ENCODE measurements around the gene CHST7.

Gene CHST7

GRCh38 chrX:46602468-46603102 lies 29.0 kb downstream of the CHST7 start:
- DNase-seq (ENCODE audit: low spot score): no peak

DNA sequence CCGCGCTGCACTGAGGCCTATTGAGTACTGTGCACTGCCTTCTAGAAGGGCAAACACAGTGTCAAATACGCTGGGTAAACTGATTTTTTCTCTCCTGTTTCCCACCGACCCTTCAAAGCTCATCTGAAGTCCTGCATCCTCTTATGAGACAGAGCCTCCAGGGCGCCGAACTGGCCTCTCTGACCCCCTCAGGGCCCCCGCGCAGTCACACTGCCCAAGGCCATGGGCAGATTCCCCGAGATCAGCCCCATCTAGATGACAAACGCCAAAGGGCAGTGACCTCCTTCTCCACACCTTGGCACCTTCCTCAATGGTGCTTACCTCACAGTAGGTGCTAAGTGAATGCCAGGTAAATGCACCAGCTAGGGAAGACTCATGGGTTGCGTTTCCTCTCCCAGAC lies 34.4 kb downstream of the CHST7 start:
- DNase-seq (ENCODE audit: low spot score): no peak

GRCh38 chrX:46610070-46610658 lies 36.6 kb downstream of the CHST7 start:
- no peak for DNase-seq (ENCODE audit: low spot score)

GRCh38 chrX:46611658-46612362 lies 38.2 kb downstream of the CHST7 start:
- no peak for DNase-seq (ENCODE audit: low spot score)

- no peak for DNase-seq (ENCODE audit: low spot score)
These were observed 44.3 kb downstream of the CHST7 start for GRCh38 chrX:46617906-46618305.

DNA sequence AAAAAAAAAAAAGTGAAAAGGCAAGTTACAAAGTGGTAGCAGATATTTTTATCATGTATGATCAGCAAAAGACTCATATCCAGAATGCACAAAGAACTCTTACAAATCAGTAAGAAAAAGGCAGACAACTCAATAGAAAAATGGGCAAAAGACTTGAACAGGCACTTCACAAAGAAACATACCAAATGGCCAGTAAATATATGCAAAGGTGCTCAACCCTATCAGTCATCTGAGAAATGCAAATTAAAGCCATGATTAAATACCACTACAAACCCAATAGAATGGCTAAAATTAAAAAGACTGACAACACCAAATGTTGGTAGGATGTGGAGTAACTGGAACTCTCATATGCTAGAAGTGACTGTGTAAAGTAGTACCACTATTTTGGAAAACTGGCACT lies 45.4 kb downstream of the CHST7 start:
- no peak for DNase-seq (ENCODE audit: low spot score)

GRCh38 chrX:46620505-46620904 lies 46.9 kb downstream of the CHST7 start:
- no peak for DNase-seq (ENCODE audit: low spot score)

DNA sequence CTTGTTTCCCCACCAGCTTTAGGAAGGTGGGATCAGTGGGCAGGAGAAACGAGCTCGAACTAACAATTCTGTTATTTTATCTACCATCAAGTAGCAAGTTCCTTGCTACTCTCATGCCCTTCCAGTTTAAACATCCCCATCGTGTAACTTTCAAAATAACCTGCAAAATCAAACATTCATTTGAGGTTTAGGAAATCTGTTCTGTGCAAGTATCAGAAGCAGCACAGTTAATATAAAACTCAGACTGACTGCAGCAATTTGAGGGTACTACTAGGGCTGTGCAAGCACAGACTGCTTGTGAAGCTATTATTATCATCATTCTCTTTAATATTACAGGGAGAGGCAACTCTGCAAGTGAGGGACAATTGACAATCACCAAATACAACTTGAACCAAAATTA lies 48.0 kb downstream of the CHST7 start:
- DNase-seq (ENCODE audit: low spot score): no peak

GRCh38 chrX:46624090-46624786 lies 50.7 kb downstream of the CHST7 start:
- no peak for DNase-seq (ENCODE audit: low spot score)

GRCh38 chrX:46626566-46626965 lies 53.0 kb downstream of the CHST7 start:
- DNase-seq (ENCODE audit: low spot score): no peak

- no peak for DNase-seq (ENCODE audit: low spot score)
These were observed 53.5 kb downstream of the CHST7 start for GRCh38 chrX:46627062-46627461.

DNA sequence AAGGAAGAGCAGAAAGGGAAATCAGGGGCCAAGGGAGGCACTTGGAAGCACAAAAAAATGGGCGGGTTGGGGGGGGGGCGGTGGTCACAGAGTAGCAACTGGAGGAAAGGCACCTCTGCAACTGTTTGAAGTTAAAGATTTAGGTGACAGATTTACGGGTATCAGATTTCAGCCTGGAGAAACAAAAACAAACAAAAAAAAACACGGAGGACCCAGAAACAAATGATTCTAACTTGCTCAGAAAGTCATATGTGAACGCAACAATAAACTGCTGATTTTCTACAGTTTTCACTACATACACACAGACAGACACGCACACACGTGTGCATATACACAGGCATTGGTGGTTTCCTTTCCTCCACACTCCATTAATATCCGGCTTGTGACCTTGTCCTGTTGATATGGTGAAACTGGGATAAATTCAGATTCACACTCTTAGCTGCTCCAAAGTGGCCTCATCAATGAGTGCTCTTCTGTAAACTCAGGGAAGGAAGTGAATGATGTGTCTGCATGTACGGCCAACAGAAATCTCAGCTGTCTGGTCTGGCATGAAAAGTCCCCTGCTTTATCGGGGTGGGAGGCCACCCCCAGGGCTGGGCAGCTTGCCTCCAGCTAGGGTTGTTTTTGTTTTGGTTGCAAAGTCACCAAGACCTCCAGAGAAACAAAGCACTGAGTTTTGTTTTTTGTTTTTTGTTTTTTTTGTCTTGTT lies 54.3 kb downstream of the CHST7 start:
- DNase-seq (ENCODE audit: low spot score): no peak

DNA sequence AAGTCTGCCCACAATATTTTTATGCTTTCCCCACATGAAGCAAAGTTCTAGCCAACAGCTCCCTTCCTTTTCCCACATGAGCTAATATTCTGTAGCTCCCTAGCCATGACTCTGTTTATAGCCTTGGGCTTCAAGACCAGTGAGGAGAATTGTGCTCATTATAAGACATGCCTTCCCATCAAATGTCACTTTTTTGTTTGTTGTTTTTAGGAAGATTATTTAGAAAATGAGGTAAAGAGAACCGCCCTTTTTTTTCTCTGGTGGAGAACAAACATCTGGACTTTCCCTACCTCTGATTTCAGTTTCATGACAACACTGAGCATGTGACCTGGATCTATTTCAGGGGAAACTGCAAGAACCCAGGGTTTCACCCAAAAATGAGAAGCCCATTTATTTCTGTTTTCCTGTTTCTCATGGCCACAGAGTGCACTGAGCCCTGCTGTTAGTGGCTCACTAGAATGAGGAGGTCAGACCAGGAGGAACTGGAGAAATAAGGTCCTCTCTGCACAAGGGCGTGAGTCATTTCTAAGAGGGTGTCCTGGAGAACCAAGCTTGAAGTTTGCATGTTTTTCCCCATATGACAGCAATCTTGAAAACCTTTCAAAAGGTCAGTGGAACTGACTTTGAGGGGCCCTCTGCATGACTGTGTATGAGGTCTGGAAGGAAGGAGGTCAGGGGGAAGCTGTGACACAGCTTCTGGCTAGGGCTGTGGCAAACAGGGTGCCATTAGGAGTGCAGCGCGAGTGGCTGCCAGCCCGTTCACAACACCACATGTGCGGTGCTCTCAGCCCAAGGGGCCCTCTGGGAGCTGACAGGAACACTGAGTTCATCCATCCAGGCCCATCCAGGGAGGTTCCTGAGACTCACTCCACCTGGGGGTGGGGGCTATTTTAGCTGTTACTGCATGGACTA lies 55.2 kb downstream of the CHST7 start:
- no peak for DNase-seq (ENCODE audit: low spot score)

DNA sequence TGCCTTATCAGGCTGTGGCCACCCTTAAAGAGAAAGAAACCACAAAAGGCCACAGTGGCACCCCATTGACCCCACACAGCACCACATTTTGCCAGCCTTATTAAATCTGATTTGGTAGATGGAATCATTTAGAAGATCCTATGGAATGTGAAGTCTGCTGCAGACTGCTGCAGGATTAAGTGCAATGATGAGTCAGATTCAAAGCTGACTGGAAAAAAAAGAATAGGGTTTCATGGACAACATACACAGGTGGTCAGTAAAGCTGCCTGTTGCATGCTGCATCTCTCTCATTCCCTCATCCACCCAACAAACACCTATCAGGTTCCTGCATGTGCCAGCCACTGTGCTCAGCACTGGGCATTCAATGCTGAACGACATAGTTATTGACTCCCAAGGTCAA lies 56.6 kb downstream of the CHST7 start:
- no peak for DNase-seq (ENCODE audit: low spot score)

DNA sequence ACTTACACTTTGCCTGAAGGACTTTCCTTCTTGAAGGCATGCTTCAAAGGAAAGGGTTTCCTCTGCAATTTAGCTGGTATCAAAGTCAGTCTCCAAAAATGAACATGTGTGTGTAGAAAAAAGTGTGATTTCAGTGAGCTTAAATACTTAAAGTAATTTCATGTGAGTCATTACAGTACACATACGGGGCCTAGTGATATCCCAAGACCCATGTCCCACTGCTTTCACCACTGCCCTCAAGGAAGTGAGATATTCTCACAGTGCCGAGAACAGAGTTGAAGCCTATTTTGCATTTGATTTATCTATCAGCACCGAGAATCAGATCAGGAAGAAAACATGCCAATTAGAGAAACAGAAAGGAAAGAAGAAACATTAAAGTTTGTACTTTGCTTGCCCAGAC lies 61.0 kb downstream of the CHST7 start:
- no peak for DNase-seq (ENCODE audit: low spot score)

- no peak for DNase-seq (ENCODE audit: low spot score)
These were observed 61.6 kb downstream of the CHST7 start for GRCh38 chrX:46635186-46635585.

GRCh38 chrX:46636223-46636622 lies 62.7 kb downstream of the CHST7 start:
- DNase-seq (ENCODE audit: low spot score): no peak

- peak; percentile 28 for DNase-seq (ENCODE audit: low spot score)
These were observed 64.4 kb downstream of the CHST7 start for GRCh38 chrX:46637938-46638337.

DNA sequence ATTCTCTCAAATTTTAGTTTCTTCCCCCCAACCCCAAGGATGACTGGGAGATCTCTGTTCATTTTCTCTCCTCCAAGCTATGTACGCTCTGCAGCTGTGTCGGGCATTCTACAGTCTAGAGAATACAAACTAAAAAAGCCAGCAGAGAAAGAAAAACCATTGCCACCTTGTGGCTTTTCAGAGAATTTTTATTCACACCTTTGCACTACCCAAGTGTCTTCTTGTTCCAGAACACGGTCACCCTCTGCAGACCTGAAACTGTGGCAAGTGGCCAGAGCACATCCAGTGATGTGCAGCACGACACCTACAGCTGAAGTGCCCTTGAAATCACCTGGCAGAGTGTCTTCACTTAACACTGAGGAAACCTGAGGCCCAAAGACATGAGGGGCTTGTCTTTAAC lies 68.6 kb downstream of the CHST7 start:
- no peak for DNase-seq (ENCODE audit: low spot score)

DNA sequence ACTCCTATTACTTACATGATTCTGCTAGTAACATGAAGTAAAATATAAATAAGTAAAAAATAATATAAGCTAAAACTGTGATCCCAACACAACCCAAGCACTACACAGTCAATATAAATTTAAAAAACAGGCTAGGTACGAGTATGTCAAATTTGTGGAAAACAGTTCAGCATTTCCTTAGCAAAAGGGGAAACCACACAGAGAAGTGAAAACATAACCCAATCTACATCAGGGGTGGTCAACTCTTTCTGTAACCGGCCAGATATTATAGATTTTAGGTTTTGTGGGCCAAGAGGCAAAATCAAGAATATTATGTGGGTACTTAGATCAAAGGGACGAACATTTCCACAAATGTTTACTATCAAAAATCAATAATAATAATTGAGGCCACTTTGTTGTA lies 70.1 kb downstream of the CHST7 start:
- no peak for DNase-seq (ENCODE audit: low spot score)

DNA sequence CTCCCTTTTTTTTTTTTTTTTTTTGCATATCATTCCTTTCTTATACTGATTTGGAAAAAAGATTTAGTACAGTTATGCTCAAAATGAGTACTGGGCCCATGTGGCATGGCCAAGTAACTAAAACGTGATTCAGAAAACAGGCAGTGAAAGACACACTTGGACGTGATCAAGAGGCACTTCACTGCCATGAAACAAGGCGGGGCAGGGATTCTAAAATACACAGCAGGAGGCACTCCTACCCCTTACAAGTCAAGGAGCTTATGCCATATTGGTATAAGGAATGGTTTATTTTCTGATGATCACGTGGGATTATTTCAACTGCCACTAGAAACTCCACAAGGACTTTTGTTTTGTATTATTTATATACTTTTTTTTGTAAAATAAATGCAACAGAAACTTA lies 72.0 kb downstream of the CHST7 start:
- DNase-seq (ENCODE audit: low spot score): no peak
